CD4-positive, alpha-beta T cell treated with Interleukin-21 for 1 hour (primary cell): ENCODE results near the gene C10orf67.
"Not testable (repeated sequence)": the region's sequence is repeated elsewhere in the genome, so short reads cannot be mapped to it uniquely, and the experiment has no call there.

ENCODE experiments used
- DNase-seq: peaks from one replicate; pipeline ENCODE4 v3.0.0-alpha.2; 2020

The C10orf67 gene

DNA sequence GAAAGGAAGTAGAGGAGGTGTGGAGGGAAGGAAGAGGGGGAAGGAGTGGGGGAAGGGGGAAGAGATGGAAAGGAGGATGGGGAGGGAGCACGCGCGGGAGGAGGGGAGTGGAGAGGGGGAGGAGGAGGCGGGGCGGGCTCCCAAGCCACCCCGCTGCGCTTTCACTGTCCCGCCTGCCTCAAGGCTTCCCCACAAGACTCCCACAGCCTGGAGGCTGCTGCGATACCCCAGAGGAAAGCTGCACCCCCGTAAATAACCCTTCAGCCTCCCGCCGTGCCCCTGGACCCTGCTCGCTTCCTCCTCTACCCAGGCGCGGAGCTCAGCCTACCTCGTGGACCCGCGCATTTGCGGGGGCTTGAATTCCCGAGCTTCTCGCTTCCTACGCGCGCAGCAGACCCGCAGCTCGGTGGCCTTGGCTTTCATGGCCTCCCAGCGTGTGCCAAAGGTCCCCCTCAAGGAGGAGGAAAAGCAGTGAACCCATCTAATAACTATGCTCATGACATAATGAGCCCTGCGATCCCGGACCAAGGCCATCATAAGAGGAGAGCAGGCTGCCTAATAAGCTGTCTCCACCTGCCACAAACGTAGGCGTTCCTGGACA is at the start of gene C10orf67:
TSS of gene C10orf67 (minus strand) at position 557 of the 601 bp plus-strand sequence. CDS start at position 534, 23 bp downstream.
- DNase-seq: peak; percentile 30

DNA sequence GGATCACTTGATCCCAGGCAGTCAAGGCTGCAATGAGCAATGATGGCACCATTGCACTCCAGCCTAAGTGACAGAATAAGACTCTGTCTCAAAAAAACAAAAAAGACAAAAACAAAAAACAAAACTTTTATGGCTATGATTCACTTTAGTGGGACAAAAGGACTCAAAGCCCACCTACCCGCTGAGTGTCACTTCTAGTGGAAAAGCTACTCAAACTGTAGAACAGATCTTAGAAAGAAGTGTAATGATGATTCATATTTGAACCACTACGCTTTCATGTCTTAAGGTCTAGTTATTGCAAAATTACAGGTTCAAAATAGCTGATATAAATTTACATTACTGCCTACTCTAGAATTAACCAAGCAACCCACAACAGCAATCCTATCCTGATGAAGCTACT is 47.2 kb upstream of the C10orf67 start:
- no peak for DNase-seq

DNA sequence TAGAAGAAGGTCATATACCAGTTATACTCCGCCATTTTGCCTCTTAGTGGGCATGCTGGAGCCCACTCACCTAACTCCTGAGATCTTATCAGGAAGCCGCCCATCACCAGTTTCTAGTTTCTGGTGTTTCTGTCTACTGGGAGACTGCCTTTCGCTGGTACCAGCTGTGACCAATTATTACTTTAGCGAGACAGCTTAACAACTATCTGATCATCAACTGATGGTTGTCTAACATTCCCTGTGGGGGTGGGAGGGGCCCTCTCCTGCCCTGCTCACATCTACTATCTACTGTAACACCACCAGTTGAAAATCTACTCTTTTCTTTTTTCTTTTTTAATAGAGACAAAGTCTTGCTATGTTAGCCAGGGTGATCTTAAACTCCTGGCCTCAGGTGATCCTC is 46.2 kb upstream of the C10orf67 start:
- no peak for DNase-seq

DNA sequence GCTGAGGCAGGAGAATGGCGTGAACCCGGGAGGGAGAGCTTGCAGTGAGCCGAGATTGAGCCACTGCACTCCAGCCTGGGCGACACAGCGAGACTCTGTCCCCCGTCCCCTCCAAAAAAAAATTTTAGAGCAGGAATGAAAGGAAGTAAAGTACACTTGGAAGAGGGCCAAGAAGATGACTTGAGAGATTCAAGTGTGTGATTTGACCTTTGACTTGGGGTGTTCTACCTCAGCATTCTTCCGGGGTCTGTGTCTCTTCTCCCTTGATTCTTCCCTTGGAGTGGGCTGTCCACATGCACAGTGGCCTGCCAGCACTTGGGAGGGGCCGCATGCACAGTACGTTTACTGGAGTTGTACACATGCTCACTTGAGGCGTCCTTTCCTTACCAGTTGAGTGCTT is 45.8 kb upstream of the C10orf67 start:
- DNase-seq: not testable (repeated sequence)

DNA sequence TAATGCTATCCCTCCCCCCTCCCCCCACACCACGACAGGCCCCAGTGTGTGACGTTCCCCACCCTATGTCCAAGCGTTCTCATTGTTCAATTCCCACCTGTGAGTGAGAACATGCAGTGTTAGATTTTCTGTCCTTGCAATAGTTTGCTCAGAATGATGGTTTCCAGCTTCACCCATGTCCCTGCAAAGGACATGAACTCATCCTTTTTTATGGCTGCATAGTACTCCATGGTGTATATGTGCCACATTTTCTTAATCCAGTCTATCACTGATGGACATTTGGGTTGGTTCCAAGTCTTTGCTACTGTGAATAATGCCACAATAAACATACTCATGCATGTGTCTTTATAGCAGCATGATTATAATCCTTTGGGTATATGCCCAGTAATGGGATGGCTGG is 42.9 kb upstream of the C10orf67 start:
- DNase-seq: not testable (repeated sequence)

DNA sequence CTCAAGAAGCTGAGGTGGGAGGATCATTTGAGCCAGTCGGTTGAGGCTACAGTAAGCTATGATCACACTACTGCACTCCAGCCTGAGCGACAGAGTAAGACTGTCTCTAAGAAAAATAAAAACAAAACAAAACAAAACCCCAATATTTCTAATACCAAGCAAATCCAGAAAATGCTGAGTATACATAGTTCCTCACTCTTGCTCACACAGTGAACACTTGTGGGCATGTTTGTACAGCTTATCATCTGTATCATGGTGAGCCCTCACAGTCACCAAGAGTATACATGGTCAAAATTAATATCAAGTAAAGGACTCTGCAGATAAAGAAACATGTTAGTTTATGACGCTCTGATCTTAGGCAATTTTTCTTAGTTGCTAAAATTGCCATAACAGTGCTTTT is 41.5 kb upstream of the C10orf67 start:
- no peak for DNase-seq

DNA sequence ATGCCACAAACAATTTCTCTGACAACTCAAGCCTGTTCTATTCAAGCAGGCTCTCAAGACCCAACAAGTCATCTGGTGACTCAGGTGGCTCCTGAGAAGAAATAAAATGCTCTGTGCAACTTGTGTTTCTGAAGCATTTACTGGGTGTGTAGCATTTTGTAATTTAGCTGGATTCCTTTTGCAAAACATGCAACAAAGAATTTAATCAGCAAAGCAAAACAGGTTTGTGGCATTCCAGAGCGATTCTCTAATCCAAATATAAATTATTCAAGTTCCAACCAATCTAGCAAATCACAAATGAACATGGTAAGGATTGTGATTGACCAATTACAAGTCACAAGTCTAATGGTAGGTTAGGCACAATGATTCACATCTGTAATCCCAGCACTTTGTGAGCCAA is 39.8 kb upstream of the C10orf67 start:
- DNase-seq: no peak

DNA sequence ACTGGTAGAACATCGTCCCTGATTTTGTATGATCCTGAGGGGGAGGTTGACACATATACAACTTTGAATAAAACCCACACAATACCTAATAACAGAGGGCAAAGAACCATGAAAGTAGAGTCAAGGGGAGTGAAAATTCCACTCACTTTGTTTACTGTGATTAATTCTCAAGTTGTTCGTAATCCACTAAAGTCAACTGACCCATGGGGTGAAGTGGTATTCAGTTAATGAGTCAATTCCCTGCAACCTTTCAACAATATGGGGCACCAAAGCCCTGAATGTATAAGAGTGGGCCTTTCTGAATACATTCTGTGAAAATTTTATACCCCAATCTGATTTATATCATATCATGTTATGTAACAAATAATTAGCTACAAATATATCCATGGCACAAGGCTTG is 39.0 kb upstream of the C10orf67 start:
- DNase-seq: no peak

DNA sequence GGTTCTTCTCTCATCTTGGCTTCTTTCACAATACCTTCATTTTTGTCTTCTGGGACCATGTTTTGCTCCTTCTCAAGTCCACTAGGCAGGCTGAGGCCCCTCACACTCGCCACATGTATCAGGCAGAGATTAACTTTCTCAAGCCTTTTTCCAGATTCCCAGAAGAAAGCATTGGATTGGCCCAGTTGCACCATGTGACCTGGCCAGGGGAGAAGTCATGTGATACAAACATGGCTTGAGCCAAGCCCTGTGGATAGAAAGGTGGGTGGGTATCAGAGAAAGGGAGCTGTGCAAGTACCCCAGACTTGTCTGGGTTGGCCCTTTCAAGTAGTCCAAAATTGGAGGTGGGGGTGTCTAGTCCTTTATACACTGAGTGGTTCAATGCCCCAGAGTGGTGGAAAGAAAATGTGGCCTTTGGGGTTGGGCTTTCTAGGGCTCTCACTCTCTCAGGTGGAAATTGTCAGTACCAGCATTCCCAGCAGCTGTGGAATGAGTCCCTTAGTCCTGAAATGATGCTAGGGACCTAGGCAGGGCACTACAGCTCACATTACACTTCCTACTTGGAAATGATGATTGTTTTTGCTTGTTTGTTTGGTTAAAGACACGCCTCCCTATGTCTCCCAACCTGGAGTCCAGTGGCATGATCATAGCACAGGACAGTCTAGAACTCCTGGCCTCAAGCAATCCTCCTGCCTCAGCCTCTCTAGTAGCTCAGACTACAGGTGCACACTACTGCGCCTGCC is 36.9 kb upstream of the C10orf67 start:
- DNase-seq: no peak

DNA sequence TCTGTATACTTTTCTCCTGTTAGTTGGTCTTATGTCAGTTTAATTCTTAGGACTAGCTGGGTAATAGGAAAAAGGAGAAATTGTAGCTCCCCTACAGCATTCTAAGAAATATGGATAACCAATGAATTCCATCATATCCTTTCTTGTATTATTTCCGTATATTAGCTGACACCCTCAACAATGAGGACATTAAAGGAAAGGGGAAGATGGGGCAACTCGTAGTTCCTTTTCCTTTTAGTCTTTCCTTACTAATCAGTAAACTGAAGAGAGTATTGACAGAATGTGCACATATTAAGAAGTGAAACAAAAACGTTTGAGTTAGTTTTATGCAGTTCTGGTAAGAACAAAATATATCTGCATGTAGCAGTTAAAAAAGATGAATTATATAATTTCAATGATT is 35.1 kb upstream of the C10orf67 start:
- DNase-seq: no peak

DNA sequence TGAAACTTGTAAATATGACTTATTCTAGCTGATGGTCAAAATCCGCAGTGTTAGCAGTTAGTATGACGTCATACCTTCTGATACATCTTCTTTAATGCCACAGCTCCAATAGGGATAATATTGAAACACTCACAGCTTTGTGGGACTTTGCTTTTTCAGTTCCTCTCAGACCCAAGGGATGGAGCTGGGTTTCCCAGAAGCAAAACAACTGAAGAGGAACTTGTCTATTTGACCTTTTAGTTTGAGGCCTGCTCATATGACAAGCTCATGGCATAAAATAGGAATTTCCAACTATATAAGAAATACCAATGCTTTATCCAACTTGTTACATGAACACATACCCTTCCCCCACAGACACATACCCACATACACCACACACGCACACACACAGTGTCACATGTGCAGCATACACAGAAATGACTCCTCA is 31.6 kb upstream of the C10orf67 start:
- DNase-seq: peak; percentile 17

DNA sequence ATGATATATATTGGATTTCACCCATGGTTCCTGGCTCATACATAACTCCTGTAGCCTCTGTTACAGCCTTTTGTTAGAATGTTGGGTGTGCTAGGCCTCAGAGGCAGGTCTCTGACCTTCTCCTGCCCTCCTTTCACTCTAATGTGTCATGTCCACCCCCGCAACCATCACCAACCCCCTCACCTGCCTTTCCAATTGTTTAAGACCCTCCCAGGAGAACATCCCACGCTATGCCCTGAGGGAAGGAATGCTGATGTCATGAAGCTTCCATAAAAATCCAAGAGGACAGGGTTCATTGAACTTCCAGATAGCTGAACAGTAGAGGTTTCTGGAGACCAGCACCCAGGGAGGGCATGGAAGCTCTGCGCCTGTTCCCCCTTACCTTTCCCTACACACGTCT is 30.8 kb upstream of the C10orf67 start:
- DNase-seq: no peak

DNA sequence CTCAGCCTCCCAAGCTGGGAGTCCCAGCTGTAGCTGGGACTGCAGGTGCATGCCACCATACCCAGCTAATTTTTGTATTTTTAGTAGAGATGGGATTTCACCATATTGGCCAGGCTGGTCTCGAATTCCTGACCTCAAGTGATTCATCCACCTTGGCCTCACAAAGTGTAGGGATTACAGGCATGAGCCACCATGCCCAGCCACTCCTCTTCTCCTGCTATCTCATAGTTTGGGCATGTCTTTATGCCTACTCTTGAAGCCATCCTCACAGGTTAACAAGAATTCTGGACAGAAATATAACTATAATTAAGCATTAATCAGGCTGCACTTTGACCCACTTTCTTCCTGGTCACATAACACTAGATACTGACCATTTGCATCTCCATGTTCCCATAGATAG is 28.6 kb upstream of the C10orf67 start:
- no peak for DNase-seq

DNA sequence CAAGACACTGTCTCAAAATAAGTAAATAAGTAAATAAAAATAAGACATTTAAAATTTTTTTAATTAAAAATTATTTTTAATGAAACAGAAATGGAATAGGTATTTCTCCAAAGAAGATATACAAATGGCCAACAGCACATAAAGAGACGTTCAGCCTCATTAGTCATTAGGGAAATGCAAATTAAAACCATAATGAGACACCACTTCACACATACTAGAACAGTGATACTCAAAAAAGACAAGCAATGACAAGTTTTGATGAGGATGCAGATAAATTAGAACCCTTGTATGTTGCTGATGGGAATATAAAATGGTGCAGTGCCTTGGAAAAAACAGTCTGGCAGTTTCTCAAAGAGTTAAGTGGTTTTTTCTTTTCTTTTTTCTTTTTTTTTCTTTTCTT is 26.5 kb upstream of the C10orf67 start:
- no peak for DNase-seq

DNA sequence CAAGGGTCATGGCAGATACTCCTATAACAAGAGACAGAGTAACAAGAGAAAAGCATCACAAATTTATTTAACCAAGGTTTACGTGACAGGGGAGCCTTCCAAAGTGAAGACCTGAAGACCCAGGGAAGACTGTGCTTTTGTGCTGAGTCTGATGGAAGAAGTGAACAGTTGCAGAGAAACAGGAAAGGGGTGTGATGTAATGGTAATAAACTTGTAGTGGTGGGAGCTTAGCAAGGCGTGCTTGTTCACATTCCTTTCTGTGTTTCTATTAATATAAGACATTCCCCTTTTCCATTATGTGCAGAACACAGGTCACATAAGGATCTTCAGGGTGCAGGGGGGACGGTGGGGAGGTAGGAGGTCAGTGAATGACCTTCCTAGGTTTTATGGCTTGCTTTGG is 25.5 kb upstream of the C10orf67 start:
- DNase-seq: no peak

DNA sequence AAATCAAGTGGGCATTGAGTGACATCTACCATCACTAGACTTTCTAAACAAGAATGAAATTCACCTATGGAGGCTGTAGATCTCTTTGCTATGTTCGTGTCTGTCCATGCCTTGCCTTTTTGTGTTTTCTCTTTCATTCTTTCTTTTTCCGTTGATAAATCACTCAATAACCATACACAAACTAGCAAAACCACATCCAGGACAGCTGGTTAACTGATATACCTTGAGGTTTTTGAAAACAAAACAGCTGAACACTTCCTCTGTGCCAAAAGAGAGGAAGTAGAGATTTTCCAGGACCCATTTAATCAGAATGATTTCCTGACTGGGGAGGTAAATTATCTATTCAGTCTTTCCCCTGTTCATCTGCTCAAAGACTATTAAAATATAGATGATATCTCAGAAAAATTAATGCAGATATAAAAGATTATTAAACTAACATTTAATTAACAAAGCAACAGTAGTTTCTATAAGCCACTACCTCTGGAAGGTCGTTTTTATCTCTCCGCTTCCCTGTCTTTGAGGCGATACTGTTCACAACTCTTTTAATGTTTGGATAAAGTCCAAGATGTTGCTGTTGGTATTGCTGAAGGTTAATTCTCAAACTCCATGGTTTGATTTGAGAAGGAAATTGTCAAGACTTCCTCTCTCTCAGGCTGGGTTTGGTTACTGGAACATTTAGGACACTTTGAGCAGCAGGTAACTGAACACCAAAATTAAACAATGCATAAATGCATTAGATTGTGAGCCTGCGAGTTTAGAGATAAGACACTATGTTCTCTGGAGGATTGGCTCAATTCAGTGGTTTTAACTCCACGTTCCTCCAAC is 24.4 kb upstream of the C10orf67 start:
- DNase-seq: peak; percentile 45

DNA sequence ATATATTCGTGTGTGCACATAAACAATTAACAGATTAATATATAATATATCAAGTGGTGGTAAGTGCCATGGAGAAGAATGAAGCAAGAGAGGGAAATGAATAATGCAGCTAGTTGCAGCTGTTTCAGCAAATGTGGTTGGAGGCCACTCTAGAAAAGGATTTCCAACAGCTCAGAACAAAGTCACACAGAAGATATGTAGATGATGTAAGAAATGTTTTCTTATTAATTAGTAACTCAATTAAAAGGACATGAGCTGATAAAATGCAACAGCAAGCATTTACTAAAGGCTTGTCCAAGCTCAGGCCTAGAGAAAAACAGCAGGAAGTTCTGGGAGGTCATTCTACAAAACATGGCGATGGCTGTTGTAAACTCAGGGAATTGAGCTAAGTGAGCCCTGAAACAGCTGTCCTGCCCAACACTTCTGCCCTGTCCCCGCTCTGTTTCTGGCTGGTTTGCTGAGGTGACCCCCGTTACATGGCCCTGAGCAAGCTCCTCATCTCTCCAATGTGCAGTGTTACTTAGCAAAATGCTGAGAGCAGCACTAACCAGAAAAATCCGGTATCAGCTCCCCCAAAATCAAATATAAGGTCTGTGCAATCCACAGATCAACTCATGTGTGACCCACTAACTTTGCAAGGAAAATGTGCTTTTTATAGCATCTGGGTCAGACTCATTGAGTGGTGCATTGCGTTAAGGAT is 23.4 kb upstream of the C10orf67 start:
- DNase-seq: no peak

DNA sequence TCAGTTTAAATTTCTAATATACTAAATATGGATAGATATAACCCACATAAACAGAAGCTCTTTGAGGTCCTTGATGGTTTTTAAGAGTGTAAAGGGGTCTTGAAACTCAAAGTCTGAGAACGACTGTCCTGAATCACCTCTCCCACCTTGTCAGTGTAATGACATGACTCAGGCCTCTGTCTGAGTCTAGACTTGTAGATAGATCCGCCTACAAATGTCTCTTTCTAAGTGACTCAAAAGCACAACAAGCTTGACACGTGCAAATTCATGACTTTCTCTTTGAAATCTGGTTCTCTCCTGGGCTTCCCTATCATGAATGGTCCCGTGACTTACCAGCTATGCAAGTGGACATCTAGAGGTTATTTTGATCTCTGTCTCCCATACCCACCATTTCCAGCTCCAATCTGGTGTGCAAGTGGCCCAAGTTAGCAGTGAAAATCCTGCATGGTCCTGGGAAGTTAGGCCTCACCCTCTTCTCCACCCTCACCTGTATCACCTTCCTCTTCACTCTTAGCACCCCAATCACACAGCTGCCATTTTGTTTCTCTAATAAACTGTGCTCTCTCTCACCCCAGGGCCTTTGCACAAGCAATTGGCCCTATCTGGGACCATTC is 20.9 kb upstream of the C10orf67 start:
- DNase-seq: not testable (repeated sequence)

DNA sequence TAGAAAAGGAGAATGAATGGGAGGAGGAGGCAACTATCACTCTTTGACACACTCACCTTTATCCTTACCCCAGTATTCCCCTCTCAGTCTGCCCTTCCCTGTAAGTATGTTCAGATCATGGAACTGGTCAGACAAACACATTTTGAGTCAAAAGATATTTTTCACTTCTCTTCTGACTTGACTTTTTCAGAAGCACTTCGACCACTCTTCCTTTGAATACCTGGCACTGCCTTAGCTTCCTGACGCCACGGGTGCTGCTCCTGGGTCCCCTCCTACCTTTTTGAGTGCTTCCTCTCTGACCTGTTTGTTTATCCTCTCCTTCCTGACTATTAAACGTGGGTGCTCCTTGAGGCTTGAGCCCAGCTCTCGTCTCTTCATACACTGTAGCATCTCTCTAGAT is 19.8 kb upstream of the C10orf67 start:
- no peak for DNase-seq

DNA sequence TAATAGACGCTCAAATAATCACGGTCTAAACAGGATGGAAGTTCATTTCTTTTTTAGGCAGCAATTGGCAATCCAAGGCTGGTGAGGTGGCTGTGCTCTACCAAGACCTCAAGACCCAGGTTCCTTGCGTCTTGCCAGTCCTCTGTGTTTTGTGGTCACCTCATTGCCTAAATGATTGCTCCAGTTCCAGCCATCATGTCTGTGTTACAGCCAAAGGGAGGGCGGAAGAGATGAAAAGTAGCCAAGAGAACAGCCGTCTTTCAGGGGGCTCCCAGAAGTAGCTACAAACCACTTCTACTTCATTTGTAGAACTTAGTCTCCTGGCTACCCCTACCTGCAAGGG is 19.2 kb upstream of the C10orf67 start:
- no peak for DNase-seq

DNA sequence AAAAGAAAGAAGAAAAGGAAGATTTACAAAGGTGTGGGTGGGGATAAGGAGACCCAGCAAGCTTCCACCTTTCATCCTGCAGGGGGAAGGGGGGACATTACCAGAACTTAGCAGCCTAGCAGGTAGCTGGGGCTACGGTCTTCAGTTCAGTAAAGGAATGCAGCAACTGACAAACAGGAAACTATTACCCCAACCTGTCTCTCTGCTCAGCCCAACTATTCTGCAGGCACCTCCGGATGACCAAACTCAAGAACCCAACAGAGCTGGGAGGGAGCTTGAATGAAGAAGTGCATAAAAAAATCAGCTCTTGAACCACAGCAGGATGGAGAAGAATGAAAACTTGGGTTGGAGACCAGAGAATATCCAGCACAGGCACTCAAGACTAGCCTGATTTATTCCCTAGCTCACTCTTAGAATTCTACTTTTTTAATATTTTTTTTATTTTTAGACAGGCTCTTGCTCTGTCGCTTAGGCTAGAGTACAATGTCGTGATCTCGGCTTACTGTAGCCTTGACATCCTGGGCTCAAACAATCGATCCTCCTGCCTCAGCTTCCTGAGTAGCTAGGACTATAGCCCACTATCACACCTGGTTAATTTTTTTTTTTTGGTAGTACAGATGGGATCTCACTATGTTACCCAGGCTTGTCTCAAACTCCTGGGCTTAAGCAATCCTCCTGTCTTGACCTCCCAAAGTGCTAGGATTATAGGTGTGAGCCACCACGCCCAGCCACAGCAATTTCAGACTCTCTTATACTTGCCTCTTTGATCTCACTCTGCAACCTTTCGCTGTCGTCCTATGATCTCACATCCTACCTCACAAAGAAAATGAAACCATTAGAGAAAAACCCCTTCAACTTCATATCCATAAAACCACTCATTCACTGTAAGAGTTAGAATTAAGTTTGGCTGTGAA is 18.5 kb upstream of the C10orf67 start:
- DNase-seq: peak; percentile 64
